Placental pericyte (primary cell): ENCODE measurements around the gene BLOC1S4. TPM values are rescaled to one million over a fixed set of nuclear protein-coding genes. Genes with fewer than 3 reads are reported as not detected.

Experiments
- total RNA-seq: library from RNA; depleted of rRNA; stranded (reverse); fragments of >200 nt; gene quantifications from 2 replicates; pipeline ENCODE4 v1.2.3, GENCODE V29; 2012

The BLOC1S4 gene, protein sequence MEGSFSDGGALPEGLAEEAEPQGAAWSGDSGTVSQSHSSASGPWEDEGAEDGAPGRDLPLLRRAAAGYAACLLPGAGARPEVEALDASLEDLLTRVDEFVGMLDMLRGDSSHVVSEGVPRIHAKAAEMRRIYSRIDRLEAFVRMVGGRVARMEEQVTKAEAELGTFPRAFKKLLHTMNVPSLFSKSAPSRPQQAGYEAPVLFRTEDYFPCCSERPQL
- total RNA-seq, result 11.8 and 18.2 TPM in 2 replicates

DNA sequence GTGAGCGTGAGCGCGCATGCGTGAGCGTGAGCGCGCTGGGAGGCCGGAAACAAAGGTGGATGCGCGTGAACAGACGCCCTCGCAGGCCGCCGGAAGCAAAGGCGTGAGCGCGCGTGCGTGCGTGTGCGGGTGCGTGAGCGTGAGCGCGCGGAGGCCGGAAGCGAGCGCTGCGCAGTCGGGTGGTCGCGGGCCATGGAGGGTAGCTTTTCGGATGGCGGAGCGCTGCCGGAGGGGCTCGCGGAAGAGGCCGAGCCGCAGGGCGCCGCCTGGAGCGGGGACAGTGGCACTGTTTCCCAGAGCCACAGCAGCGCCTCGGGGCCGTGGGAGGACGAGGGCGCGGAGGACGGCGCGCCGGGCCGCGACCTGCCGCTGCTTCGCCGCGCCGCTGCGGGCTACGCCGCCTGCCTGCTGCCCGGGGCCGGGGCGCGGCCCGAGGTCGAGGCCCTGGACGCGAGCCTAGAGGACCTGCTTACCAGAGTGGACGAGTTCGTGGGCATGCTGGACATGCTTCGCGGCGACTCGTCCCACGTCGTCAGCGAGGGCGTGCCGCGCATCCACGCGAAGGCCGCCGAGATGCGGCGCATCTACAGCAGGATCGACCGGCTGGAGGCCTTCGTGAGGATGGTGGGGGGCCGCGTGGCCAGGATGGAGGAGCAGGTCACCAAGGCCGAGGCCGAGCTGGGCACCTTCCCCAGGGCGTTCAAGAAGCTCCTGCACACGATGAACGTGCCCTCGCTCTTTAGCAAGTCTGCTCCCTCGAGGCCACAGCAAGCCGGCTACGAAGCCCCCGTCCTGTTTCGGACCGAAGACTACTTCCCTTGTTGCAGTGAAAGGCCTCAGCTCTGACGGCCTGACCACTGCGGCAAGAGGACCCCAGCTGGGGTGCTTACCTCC, at the start of gene BLOC1S4:
BLOC1S4 (plus strand) TSS at position 157 of the 894 bp plus-strand sequence; CDS start at position 193, 36 bp downstream.

DNA sequence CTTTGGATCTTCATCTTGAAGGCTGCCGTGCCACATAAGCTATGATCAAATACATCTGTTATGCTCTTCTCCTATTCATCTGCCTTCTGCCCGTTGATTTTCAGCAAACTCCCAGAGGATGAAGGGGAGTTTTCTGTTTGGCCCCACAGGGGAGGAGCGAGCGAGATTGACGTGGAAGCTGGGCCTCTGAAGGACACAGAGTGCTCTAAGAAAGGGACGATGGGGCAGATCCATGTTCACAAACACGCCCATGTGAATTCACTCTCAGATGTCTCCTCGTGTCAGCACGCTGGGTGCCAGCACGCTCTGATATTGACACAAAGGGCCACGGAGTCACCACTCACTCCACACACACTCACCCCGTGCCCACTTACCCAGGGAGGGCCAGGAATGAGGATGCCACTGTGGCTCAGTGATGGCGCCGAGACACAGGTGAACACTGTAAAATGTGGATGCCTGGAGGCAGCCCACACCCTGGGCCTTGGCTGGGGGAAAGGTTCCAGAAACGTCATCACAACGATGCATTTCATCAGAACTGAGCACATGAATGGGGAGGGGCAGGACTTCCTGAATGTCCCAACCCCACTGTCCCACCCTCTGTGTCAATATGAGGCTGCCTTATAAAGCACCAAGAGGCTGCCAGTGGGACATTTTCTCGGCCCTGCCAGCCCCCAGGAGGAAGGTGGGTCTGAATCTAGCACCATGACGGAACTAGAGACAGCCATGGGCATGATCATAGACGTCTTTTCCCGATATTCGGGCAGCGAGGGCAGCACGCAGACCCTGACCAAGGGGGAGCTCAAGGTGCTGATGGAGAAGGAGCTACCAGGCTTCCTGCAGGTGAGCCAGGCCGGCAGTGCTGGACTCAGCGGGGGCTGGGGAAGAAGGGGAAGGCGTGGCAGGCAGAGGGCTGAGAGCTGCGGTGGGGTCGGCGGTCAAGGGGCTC, 22.5 kb upstream of the BLOC1S4 start, which contains the start of gene S100P:
S100P (plus strand) TSS at position 648 of the 946 bp plus-strand sequence; CDS start at position 703, 55 bp downstream.

DNA sequence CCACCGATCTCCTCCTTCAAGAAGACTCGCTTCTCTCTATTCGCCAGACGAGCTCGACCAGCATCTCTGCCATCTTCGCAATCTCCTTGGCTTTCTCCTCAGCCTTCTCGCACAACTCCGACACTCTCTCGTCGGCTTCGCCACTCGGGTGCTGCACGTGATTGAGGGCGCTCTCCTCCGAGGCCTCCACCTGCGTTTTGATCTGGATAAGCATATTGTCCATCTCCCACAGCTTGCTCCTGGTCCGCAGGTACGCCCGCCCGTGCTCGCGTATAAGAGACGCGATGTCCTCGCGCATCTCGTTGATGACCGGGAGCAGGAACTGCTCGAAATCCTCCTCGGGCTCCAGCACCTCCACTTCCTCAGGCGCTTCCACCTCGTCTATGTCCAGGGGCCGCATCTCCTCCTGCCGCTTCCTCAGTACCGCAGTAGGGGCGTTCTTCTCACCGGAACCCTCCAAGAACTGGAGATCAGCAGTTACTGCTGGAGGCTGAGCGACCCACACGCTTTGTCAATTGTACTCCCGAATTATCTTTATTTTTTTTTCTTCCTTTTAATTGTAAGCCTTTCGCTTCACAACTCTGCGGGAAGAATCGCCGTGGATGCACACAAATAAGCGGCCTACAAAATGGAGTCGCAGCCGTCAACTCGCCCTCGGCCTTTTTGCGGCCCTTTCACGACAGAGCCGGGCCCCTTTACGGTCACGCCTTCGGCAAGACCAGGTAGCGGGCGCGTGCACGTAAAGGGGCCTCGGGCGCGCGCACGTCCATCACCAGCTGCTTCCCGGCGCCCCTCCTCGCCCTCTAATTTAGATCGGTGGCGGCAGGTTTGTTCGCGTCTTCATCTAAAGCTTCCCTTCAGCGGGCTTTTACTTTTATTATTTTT, 6.5 kb upstream of the BLOC1S4 start, which contains the start of gene MRFAP1L1:
MRFAP1L1 (minus strand) TSS at position 636 of the 885 bp plus-strand sequence; CDS start at position 400, 236 bp downstream.

Other genes with a start within 250 kb of the BLOC1S4 start
- under 0.01 TPM in 1 of 2 replicates, not detected in the other for gene PPP2R2C, start 243.6 kb upstream of the BLOC1S4 start, total RNA-seq
- gene MAN2B2, start 141.0 kb upstream of the BLOC1S4 start, total RNA-seq, result 20.9 and 36.1 TPM in 2 replicates
- gene MRFAP1, start 75.5 kb upstream of the BLOC1S4 start, total RNA-seq, result 112 and 151 TPM in 2 replicates
- not detected in 2 replicates for gene S100P, start 22.3 kb upstream of the BLOC1S4 start, total RNA-seq
- 29.9 and 36.1 TPM in 2 replicates for gene MRFAP1L1, start 6.3 kb upstream of the BLOC1S4 start, total RNA-seq
- 16.2 and 21.5 TPM in 2 replicates for gene KIAA0232, start 66.6 kb downstream of the BLOC1S4 start, total RNA-seq
- 37.9 and 44.4 TPM in 2 replicates for gene TBC1D14, start 193.7 kb downstream of the BLOC1S4 start, total RNA-seq